Astrocyte (in vitro differentiated cells and primary cell): Measurements from ENCODE around the gene DNPEP.

ENCODE experiments used
- CTCF ChIP-seq: IDR thresholded peaks from 2 replicates; pipeline ENCODE4 v1.5.1; 2011; ENCODE audit warnings: low read depth, mild to moderate bottlenecking, inconsistent platforms, low read length, moderate library complexity; ENCODE audit not compliant: insufficient read depth
- EZH2 ChIP-seq: IDR thresholded peaks from 2 replicates; pipeline ENCODE4 v1.6.1; 2012; ENCODE audit warnings: mild to moderate bottlenecking, low read length, inconsistent platforms; ENCODE audit not compliant: insufficient read depth

DNA sequence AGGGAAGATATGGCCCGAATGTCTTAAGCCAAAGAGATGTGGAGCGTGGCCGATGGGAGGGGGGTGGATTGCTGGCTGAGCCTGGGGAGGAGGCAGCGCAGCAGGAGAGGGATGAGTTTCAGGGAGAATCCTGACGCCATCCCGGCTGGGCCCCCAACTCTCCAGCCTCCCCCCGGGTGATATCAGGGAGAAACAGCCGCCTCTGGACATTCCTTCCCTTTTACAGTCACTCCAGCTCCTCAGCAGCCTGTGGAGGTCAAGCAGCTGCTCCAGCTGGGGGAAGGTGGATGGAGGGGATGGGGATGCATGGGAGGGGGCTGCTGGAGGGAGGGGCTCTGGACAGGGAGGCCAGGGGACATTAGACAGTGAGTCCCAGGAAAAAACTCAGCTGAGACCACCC is 20.9 kb upstream of the DNPEP start:
- no peak for TF ChIP-seq CTCF
- no peak for TF ChIP-seq EZH2
